ENCODE results near the gene CNOT8.
A peak's percentile ranks its signal among the peaks of the same experiment; 100 is the strongest.
"Not testable (repeated sequence)": the region's sequence is repeated elsewhere in the genome, so short reads cannot be mapped to it uniquely, and the experiment has no call there.

The CNOT8 gene

GRCh38 chr5:154835701-154836052 is 22.8 kb upstream of the CNOT8 start:
- DNase-seq (ENCODE audit: low read depth) = not testable (repeated sequence)

DNA sequence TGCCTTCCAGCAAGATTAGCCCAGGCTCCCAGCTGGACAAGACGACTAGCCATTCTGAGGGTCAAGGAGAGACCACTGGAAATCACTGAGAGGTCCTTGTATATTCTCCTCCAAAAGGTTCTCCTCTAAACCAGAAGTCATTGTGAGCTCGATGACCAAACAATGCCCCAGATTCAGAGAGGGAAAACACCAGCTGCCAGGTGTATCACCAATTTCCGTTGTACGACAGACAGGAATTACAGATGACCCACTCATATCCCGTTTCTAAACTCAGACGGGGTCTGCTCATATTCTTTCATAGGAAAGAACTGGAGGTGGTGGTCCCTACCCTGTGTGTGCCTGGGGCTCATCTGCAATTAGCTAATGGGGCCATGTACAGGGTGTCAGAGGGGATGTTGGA is 22.2 kb upstream of the CNOT8 start:
- no peak for DNase-seq (ENCODE audit: low read depth)

- DNase-seq (ENCODE audit: low read depth) = no peak
Measured at GRCh38 chr5:154837009-154837901, 21.2 kb upstream of the CNOT8 start.

GRCh38 chr5:154840435-154841272 is 17.8 kb upstream of the CNOT8 start:
- DNase-seq (ENCODE audit: low read depth) = no peak

GRCh38 chr5:154841273-154841661 is 17.2 kb upstream of the CNOT8 start:
- no peak for DNase-seq (ENCODE audit: low read depth)

DNA sequence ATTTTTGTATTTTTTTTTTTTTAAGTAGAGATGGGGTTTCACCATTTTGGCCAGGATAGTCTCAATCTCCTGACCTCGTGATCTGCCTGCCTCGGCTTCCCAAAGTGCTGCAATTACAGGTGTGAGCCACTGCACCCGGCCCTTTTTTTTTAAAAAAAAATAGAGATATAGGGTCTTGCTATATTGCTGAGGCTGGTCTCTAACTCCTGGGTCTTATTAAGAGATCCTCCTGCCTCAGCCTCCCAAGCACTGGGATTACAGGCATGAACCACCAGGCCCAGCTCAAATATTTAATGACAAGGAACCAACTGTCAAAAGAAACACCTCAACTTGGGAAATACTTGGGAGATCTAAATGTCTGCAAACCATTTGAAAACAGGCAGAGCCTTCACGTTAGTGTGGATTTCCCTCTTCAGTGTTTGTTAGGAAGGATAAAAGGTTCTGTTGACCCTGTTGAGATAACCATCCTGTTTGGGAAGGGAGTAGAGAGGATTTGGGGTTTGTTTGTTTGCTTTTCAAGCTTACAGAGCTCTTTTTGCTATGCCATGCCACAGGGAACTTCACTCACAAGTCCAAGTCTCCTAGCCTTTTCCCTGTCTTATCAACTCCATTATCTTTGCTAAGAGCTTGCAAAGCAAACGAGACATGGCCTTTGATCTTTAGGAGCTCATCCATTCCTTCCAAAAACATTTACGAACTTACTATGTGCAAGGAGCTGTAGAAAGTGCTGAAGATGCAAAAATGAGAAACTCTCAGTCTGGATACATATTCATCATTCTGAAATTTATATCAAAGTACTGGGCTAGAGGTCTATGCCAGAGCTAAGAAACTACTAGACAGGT is 15.5 kb upstream of the CNOT8 start:
- no peak for DNase-seq (ENCODE audit: low read depth)

- no peak for DNase-seq (ENCODE audit: low read depth)
Measured at GRCh38 chr5:154844809-154845208, 13.6 kb upstream of the CNOT8 start.

DNA sequence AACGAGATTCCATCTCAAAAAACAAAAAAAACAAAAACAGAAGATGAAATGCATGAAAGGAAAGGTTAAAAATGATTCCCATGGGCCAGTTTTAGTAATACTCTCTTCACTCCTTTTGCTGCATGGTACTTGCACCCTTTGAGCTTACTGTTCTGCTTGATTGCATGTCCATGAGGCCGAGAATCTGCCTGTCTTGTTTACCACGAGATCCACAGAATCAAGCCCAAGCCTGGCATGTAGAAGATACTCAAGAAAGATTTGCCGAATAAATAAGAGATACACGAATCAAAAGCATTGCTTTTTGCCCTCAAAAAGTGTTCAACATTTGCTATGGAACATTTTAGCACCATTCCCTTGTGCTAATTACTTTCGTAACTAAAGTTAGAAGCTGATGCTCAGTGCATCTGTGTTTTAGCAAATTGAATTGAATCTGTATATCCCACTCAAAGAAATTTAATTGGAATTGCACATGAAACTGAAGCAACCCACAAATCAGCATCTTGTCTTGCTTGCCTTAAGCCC is 9.1 kb upstream of the CNOT8 start:
- no peak for DNase-seq (ENCODE audit: low read depth)

DNA sequence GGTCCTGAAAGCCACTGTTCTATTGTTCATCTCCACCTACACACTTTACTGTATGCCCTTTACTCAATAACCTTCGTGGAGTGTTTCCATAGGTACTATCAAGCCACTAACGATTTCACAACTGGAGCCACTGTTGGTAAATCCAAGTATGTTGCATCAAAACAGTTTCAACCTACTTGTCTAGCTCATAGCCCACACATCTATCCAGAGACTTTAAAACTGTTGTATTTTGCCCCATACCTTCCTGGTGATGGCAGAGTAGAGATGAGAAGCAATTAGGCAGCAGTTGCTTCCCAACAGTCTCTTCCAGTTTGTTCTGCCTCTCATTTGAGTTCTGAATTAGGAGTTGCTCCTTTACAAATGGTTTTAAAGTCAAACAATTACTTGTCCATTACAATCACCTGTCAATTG is 8.6 kb upstream of the CNOT8 start:
- DNase-seq (ENCODE audit: low read depth) = no peak

GRCh38 chr5:154850255-154851062 is 8.0 kb upstream of the CNOT8 start, which contains the start of gene FAXDC2:
TSS of gene FAXDC2 (minus strand) at chr5:154850603. CDS start at chr5:154838178, 12,425 bp downstream.
- DNase-seq (ENCODE audit: low read depth) = no peak

- no peak for DNase-seq (ENCODE audit: low read depth)
Measured at GRCh38 chr5:154851351-154851750, 7.1 kb upstream of the CNOT8 start.

- peak; percentile 79 for DNase-seq (ENCODE audit: low read depth)
Measured at GRCh38 chr5:154857530-154858296, 714 bp upstream of the CNOT8 start.

DNA sequence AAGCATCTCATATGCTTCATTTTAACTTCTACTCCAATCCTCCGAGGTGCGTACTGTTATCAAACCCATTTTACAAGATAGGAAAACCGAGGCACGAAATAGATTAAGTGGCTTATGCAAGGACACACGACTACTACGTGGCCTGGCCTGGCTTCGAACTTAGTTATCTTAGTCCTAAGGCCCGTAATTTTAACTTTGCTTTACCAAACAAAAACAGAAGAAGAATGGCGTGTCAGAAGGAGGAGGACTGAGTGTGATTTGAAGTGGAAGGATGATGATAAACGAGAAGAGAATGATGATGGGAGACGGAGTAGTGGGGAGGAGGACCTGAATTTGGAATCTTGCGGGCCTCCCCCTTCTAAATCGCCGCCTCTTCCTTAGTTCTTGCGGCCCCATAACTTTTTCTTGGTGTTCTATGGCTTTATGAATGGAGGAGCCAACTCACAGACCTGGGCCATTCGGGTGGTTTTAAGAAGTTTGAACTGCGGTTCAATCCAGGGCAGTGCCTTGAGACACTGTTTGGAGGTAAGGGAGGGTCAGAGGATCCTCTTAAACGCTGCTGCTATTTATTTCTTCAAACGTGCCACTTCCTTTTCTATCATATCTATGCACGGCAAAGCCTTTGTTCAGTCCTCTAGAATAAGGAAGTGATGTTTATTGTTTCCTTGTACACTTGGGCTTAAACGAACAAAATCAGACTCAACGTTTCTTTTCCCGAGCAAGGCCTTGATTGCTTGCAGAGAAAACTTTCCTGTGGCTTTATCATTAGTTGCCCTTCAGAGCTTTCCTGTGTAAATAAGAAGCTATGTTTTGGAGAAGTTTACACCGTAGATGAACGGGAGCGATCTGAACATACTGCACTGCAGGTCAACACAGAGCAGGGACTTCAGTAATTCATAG is 795 bp downstream of the CNOT8 start:
- DNase-seq (ENCODE audit: low read depth) = no peak

DNA sequence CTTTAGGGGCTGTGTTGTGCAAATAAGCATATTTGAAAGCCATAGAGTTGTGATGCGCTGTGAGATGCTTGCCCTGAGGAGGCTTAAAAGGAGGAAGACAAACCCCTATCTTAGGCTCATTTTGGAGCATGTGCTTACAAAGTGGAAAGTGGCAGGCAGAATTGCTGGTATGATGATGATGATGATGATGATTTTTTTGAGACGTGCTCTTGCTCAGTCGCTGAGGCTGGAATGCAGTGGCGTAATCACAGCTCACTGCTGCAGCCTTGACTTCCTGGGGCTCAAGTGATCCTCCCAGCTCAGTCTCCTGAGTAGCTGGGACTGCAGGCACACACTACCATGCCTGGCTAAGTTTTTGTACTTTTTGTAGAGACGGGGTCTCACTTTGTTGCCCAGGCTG is 1.7 kb downstream of the CNOT8 start:
- DNase-seq (ENCODE audit: low read depth) = no peak

DNA sequence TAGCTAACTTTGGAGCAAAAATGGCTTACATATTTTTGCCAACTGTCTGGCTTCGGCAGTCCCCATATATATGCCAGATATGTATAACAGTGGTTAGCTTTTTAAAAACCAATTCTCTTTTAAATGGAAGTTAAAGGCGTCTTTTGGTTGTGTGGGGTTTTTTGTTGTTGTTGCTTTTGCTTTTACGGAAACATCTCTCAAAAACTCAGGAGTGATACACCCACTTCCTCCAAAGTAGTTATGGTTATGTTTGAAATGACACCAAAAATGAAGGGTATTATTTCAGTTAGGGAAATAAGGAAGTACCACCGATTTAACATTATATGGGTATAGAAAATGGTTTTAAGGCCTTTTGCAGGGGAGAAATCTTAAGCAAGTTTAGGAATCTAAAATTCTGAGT is 2.3 kb downstream of the CNOT8 start:
- DNase-seq (ENCODE audit: low read depth) = no peak

DNA sequence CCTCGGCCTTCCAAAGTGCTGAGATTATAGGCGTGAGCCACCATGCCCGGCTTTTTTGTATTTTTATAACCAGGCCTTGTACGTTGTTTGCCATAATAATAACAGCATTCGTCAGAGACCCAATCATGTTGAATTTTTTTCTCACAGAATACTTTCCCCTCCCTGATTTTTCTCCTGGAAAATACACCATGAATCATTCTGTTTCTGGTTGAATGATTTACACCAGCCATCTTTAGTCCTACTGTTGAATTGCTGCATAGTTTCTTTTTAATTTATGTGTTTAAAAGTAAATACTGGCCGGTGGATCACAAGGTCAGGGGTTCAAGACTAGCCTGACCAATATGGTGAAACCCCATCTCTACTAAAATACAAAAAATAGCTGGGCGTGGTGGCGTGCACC is 3.5 kb downstream of the CNOT8 start:
- no peak for DNase-seq (ENCODE audit: low read depth)

DNA sequence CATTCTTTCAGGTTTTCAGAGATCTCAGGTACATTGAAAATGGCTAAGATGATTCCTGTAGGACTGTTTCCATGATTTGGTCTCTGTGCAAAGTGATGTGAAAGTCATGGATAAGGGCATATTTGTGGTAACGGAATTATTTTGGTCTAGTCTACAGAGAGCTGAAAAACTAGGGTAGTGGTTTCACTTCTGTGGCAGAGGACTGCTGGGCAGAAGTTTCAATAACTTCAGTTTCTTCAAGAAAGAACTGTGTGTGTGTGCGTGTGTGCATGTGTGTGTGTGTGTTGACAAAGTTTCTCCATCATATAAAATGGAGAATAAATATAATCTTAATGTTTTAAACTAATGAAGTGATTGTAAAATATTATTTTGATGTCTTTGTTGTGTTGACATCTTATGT is 4.3 kb downstream of the CNOT8 start:
- DNase-seq (ENCODE audit: low read depth) = no peak

GRCh38 chr5:154863291-154864080 is 5.1 kb downstream of the CNOT8 start:
- DNase-seq (ENCODE audit: low read depth) = no peak
